Measurements from ENCODE around the gene FKBP8. TPM values are rescaled to one million over a fixed set of nuclear protein-coding genes. Genes with fewer than 3 reads are reported as not detected.

Gene FKBP8
- polyA plus RNA-seq, 3 donors = 78.0 to 159 (median 81.2) TPM

DNA sequence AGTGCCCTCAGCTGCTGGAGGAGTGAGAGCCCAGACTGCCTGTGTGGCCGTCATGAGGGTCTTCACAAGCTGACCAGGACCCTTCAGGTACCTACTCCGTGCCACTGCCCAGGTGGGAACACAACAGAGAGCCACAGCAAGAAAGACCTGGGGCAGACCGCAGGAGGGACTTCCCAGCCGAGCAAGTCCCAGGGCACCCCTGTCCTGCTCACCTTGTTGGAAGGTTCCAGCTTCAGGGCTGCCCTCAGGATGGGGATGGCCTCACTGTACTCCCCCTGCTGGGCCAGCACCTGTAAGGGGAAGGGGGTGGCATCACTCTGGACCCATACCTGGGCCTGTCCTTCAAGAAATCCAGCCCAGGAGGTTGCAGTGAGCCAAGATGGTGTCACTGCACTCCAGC is 10.3 kb downstream of the FKBP8 start:
- H3K27ac Mint-ChIP-seq = peak overlapping the region in 1 of 7 donors; percentile 58
- Histone ChIP-seq H3K27ac (ENCODE audit: low read depth in 1 of 2, low read length in 2 of 2) (no peak overlapping the region), H4K20me1 (ENCODE audit: insufficient read depth, low read length) (no peaks in the 10 kb centered on the region), H3K4me2 (replicated peaks; ENCODE audit: extremely low read depth, low read length, poor library complexity, severe bottlenecking) (no peak overlapping the region), H2AFZ (ENCODE audit: insufficient read depth, low read depth, low read length, poor library complexity, severe bottlenecking) (no peak overlapping the region), H3K9me3 (replicated peaks in 1 of 2; ENCODE audit: control insufficient read depth in 1 of 2, insufficient read depth in 1 of 2, low read length in 2 of 2) (no peaks in the 10 kb centered on the region), H3K4me3 (replicated peaks in 1 of 3; ENCODE audit: low read depth in 2 of 3, low read length in 3 of 3) (no peak overlapping the region), H3K36me3 (replicated peaks in 1 of 2; ENCODE audit: control insufficient read depth in 1 of 2, insufficient read depth in 2 of 2, low read length in 2 of 2) (peaks cover 43 to 59% of the 10 kb centered on the region in 2 donors), H3K79me2 (ENCODE audit: insufficient read depth, low read length) (no peaks in the 10 kb centered on the region), H3K4me1 (ENCODE audit: control insufficient read depth in 1 of 2, insufficient read depth in 2 of 2, low read length in 2 of 2) (no peaks in the 10 kb centered on the region), H3K9ac (ENCODE audit: insufficient read depth, low read length, poor library complexity, severe bottlenecking) (no peak overlapping the region), H3K27me3 (ENCODE audit: control insufficient read depth in 2 of 2, insufficient read depth in 2 of 2, low read length in 2 of 2) (no peaks in the 10 kb centered on the region)
- DNase-seq = no peak
- intact Hi-C loops (cut with micrococcal nuclease) = no loop called here
- WGBS (ENCODE audit: insufficient coverage) = 94% methylated on average over 4 of the region's 4 CpGs
- no peaks in the 10 kb centered on the region for H3K4me1 Mint-ChIP-seq
- peaks cover 0 to 4% (median 0%) of the 10 kb centered on the region in 7 donors for H3K9me3 Mint-ChIP-seq
- peaks cover 47 to 68% of the 10 kb centered on the region in 2 donors for H3K36me3 Mint-ChIP-seq
- H3K27me3 Mint-ChIP-seq (ENCODE audit: low read depth in 3 of 3) = no peaks in the 10 kb centered on the region
- no peak overlapping the region for H3K4me3 Mint-ChIP-seq
- TF ChIP-seq, protein P1, sequence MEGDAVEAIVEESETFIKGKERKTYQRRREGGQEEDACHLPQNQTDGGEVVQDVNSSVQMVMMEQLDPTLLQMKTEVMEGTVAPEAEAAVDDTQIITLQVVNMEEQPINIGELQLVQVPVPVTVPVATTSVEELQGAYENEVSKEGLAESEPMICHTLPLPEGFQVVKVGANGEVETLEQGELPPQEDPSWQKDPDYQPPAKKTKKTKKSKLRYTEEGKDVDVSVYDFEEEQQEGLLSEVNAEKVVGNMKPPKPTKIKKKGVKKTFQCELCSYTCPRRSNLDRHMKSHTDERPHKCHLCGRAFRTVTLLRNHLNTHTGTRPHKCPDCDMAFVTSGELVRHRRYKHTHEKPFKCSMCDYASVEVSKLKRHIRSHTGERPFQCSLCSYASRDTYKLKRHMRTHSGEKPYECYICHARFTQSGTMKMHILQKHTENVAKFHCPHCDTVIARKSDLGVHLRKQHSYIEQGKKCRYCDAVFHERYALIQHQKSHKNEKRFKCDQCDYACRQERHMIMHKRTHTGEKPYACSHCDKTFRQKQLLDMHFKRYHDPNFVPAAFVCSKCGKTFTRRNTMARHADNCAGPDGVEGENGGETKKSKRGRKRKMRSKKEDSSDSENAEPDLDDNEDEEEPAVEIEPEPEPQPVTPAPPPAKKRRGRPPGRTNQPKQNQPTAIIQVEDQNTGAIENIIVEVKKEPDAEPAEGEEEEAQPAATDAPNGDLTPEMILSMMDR (IDR thresholded peaks at IDR 0.05) = no peak

DNA sequence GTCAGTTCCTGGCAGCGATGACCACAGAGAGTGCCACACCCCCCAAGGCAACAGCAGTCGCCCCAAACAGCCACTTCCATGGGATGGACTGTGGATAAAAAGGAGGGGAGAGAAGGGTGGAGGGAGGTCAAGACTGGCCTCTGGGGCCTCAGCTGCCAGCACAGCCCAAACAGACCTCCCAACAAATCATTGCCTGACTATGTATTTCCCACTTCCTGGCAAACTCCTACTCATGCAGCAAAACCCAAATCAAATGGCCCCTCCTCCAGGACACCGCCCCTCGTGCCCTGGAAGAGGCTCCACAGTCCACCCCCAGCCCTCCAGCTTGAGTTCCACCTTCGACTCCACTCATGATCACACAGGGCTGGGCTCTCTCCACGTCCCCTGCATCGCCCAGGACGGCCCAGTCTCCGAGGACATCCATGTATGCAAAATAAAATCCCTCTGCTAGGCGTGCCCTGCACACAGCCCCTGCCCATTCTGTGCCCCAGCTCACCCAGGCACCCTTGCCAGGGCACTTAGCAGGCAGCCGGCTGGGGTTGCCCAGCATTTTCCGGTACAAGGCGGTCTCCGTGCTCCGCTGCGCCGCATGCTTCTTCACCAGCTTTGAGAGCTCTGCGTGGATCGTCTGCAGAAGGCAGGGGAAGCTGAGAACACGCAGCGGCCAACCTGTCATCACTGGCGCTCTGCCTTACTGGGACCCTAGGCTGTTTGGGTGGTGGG is 11.0 kb downstream of the FKBP8 start:
- Mint-ChIP-seq H3K9me3 (peaks cover 0 to 4% (median 0%) of the 10 kb centered on the region in 7 donors), H3K27ac (peak overlapping the region in 2 of 7 donors; percentile 27 to 70), H3K36me3 (peaks cover 40 to 60% of the 10 kb centered on the region in 2 donors), H3K27me3 (ENCODE audit: low read depth in 3 of 3) (no peaks in the 10 kb centered on the region), H3K4me1 (no peaks in the 10 kb centered on the region), H3K4me3 (no peak overlapping the region)
- no peaks in the 10 kb centered on the region for H3K4me1 ChIP-seq (ENCODE audit: control insufficient read depth in 1 of 2, insufficient read depth in 2 of 2, low read length in 2 of 2)
- no peak for DNase-seq
- H3K27ac ChIP-seq (ENCODE audit: low read depth in 1 of 2, low read length in 2 of 2) = no peak overlapping the region
- no peak overlapping the region for H3K9ac ChIP-seq (ENCODE audit: insufficient read depth, low read length, poor library complexity, severe bottlenecking)
- no peaks in the 10 kb centered on the region for H3K79me2 ChIP-seq (ENCODE audit: insufficient read depth, low read length)
- WGBS (ENCODE audit: insufficient coverage) = 98% methylated on average over 19 of the region's 22 CpGs
- no peaks in the 10 kb centered on the region for H3K27me3 ChIP-seq (ENCODE audit: control insufficient read depth in 2 of 2, insufficient read depth in 2 of 2, low read length in 2 of 2)
- H3K4me2 ChIP-seq (replicated peaks; ENCODE audit: extremely low read depth, low read length, poor library complexity, severe bottlenecking) = no peak overlapping the region
- TF ChIP-seq, protein P1 (IDR thresholded peaks at IDR 0.05) = no peak
- no peaks in the 10 kb centered on the region for H3K9me3 ChIP-seq (replicated peaks in 1 of 2; ENCODE audit: control insufficient read depth in 1 of 2, insufficient read depth in 1 of 2, low read length in 2 of 2)
- no peak overlapping the region for H3K4me3 ChIP-seq (replicated peaks in 1 of 3; ENCODE audit: low read depth in 2 of 3, low read length in 3 of 3)
- no peaks in the 10 kb centered on the region for H4K20me1 ChIP-seq (ENCODE audit: insufficient read depth, low read length)
- H2AFZ ChIP-seq (ENCODE audit: insufficient read depth, low read depth, low read length, poor library complexity, severe bottlenecking) = no peak overlapping the region
- intact Hi-C loops (cut with micrococcal nuclease) = no loop called here
- peaks cover 36 to 51% of the 10 kb centered on the region in 2 donors for H3K36me3 ChIP-seq (replicated peaks in 1 of 2; ENCODE audit: control insufficient read depth in 1 of 2, insufficient read depth in 2 of 2, low read length in 2 of 2)
